ENCODE measurements around the gene TMEM121.

TMEM121 gene

GRCh38 chr14:105554523-105554922 is 28.1 kb downstream of the TMEM121 start:
- TF ChIP-seq RAD21 (IDR thresholded peaks at IDR 0.05; ENCODE audit: low read depth) (no peak), NFIC (IDR thresholded peaks at IDR 0.05) (no peak)

GRCh38 chr14:105562713-105563346 is 36.4 kb downstream of the TMEM121 start:
- TF ChIP-seq TEAD4 (IDR thresholded peaks at IDR 0.05), result no peak

GRCh38 chr14:105563347-105563737 is 37.0 kb downstream of the TMEM121 start:
- TF ChIP-seq YY1 (IDR thresholded peaks at IDR 0.05; ENCODE audit: low read depth) (no peak), TAF1 (IDR thresholded peaks at IDR 0.05; ENCODE audit: low read depth) (no peak), USF1 (IDR thresholded peaks at IDR 0.05) (no peak), CREB1 (IDR thresholded peaks at IDR 0.05; ENCODE audit: low read depth) (no peak), FOXM1 (IDR thresholded peaks at IDR 0.05; ENCODE audit: borderline replicate concordance, low read depth) (no peak), ZBTB7A (IDR thresholded peaks at IDR 0.05; ENCODE audit: low read depth) (no peak), NFIC (IDR thresholded peaks at IDR 0.05) (no peak), EP300 (IDR thresholded peaks at IDR 0.05; ENCODE audit: borderline replicate concordance) (no peak), TEAD4 (IDR thresholded peaks at IDR 0.05) (no peak), CEBPB (IDR thresholded peaks at IDR 0.05) (no peak), TCF12 (IDR thresholded peaks at IDR 0.05; ENCODE audit: low read depth) (no peak), REST (IDR thresholded peaks at IDR 0.05; ENCODE audit: low read depth) (no peak), MAX (IDR thresholded peaks at IDR 0.05) (no peak), RAD21 (IDR thresholded peaks at IDR 0.05; ENCODE audit: low read depth) (no peak), EGR1 (IDR thresholded peaks at IDR 0.05) (no peak)

- TF ChIP-seq NFIC (IDR thresholded peaks at IDR 0.05) (no peak), EGR1 (IDR thresholded peaks at IDR 0.05) (no peak), CEBPB (IDR thresholded peaks at IDR 0.05) (no peak), ZBTB7A (IDR thresholded peaks at IDR 0.05; ENCODE audit: low read depth) (no peak), FOXM1 (IDR thresholded peaks at IDR 0.05; ENCODE audit: borderline replicate concordance, low read depth) (no peak), TCF12 (IDR thresholded peaks at IDR 0.05; ENCODE audit: low read depth) (no peak), MAX (IDR thresholded peaks at IDR 0.05) (no peak), EP300 (IDR thresholded peaks at IDR 0.05; ENCODE audit: borderline replicate concordance) (no peak), RAD21 (IDR thresholded peaks at IDR 0.05; ENCODE audit: low read depth) (no peak), CREB1 (IDR thresholded peaks at IDR 0.05; ENCODE audit: low read depth) (no peak), YY1 (IDR thresholded peaks at IDR 0.05; ENCODE audit: low read depth) (no peak), REST (IDR thresholded peaks at IDR 0.05; ENCODE audit: low read depth) (no peak), TAF1 (IDR thresholded peaks at IDR 0.05; ENCODE audit: low read depth) (no peak), USF1 (IDR thresholded peaks at IDR 0.05) (no peak), TEAD4 (IDR thresholded peaks at IDR 0.05) (no peak)
Measured at GRCh38 chr14:105568859-105569766, 42.7 kb downstream of the TMEM121 start.

- TF ChIP-seq RAD21 (IDR thresholded peaks at IDR 0.05; ENCODE audit: low read depth) (no peak), USF1 (IDR thresholded peaks at IDR 0.05) (no peak), CEBPB (IDR thresholded peaks at IDR 0.05) (no peak), EP300 (IDR thresholded peaks at IDR 0.05; ENCODE audit: borderline replicate concordance) (no peak), TCF12 (IDR thresholded peaks at IDR 0.05; ENCODE audit: low read depth) (no peak), CREB1 (IDR thresholded peaks at IDR 0.05; ENCODE audit: low read depth) (no peak)
Measured at GRCh38 chr14:105570482-105570881, 44.1 kb downstream of the TMEM121 start.

Data from Ishikawa (cell line).